Embryonic facial prominence (tissue), 1 donor: ENCODE results near the gene KRT36.

Experiments used
- DNase-seq: peaks from one replicate; pipeline ENCODE4 v3.0.0-alpha.2; 2016; ENCODE audit errors: extremely low spot score

Gene KRT36

DNA sequence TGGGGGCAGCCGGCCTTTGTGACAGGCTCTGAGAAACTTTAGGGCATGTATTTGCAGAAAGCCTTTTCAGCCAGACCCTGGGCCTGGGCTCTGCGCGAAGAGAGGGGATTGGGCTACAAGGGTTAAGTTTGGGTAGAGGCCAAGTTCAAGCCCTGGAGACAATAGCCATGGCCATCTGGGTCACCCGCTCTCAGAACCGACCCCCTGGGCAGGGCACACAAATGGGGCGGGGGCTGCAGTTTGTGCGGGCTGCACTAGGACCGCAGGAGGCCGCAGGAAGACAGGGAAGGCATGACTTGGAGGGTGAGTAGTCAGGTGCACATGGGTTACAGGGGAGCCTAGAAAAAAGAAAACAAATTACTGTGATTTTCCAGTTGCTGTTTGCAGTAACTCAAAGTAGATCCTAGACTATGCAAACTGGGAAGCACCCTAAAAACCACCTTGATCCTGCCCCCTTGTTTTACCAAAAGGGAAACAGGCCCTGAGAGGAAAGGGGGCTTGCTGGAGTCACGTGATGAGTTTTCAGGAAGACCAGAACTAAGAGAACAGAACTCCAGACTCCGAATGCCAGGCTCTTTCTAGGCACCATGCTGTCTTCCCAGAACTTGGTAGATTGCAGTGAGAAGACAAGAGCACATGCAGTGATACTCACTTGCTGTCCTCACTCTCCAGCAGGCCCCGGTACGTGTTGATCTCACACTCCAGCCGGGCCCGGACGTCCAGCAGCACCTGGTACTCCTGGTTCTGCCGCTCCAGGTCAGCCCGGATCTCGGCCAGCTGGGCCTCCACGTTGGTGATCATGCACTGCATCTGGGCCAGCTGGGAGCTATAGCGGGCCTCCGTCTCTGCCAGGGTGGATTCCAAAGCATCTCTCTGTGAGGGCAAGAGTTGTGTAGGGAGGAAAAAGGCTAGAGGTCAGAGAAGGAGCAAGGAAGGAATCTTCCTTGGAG, 12.6 kb downstream of the KRT36 start:
- DNase-seq, result no peak

DNA sequence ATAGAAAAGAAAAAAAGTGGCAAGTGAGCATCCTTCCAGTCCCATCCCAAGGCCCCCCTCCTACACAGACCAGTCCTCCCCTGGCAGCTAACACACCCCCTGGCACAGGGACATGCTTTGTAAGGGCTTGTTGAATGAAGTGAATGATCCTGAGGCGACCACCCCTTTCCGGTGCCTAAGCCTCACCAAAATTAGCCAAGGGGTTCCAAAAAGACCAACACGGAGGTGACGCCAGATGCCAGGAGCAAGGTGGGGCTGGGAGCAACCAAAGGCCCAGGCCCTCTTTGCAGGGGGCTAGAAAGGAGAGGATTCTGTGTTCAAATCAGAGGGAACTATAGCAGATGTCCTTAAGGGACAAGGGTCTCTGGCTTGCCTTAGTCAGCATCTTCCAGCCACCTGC, 14.3 kb downstream of the KRT36 start:
- no peak for DNase-seq

DNA sequence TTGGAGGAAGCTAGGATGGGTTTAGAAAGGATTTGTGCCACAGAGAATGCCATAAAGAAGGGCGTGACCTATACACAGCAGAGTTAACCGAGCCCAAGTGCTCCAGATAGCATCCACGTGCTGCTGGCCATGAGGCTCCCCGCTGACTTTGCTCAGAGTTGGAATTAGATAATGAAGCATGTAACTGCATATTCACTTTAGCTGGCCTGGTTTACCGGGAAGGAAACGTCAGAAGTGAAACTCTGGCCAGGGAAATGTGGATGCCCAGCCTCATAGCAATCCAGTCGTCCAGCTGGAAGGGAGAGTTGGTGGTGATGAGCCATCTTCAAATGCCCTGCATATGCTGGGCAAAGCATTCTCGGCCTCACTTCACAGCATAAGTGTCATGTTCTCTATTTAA, 14.8 kb downstream of the KRT36 start:
- no peak for DNase-seq

DNA sequence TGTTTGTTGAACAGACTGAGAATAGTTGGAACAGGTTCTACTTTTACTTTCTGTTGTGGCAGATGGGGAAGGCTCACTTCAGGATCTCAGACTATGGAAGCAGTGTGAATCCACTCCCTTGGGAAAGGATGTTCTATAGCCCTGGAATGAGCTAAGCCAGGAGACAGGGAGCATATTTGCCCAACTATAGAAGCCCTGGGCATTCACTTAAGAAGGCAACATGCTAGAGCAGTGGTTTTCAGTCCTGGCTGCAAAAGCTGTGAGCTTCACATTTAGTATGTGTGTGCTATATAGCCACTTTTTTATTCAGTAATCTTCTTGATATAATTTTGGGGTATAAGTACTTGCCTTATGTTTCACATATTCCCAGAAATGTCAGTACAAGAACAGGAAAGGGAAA, 21.4 kb downstream of the KRT36 start:
- no peak for DNase-seq

DNA sequence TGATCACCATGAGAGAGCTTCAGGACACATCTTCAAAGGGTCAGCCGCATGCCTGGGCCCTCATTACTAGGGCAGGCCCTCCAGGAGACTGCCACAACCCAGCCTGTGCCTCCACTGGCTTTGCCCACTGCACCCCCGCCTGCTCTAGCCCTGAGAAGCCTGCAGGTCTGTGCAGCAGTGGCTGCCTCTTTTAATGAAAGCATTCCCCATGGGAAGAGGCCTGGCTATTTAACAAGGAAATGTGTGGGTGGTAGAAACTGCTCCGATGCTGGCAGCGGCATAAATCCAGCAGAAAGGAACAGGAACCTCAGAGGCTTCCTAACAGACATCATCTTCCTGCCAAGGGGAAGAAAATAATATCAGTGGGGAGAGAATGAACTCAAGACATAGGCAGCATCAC, 22.1 kb downstream of the KRT36 start:
- DNase-seq, result no peak

DNA sequence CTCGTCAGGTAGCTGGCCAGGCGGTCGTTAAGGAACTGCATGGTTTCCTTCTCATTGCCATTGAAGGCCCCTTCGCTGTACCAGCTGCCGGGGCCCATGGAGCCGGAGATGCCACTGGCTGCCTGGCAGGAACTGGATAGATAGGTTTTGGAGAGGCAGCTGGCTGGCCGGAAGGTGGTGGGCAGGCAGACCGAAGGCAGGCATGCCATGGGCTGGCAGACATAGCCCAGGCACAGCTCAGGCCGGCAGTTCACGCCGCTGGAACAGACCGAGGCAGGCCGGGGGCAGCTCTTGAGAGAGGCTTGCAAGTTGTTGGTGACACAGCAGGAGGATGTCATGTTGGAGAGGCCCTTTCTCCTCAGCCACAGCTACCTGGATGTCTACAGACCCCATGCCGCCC, 22.7 kb downstream of the KRT36 start, which contains the start of gene KRT32:
KRT32 (minus strand) TSS at position 399 of the 400 bp plus-strand sequence; CDS start at position 338, 61 bp downstream.
- no peak for DNase-seq

DNA sequence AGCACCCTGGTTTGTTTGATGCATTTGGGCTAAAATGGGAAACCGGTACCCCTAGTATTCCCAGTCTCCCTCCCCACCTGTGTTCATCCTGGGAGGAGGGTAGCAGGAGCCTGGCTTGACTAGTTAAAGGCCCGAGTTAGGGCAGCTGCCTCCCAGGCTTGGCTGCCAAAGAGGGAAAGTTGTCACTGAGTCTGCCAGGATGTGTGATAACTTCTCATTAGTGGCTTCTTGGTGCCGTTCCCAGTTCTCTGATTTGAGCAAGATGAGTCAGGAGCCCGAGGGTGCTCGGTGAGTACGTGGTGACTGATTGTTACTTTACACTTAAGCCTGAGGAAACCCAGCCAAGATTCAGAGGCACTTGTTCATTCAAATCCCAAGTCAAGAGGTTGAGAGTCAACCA, 25.0 kb downstream of the KRT36 start:
- DNase-seq, result no peak

DNA sequence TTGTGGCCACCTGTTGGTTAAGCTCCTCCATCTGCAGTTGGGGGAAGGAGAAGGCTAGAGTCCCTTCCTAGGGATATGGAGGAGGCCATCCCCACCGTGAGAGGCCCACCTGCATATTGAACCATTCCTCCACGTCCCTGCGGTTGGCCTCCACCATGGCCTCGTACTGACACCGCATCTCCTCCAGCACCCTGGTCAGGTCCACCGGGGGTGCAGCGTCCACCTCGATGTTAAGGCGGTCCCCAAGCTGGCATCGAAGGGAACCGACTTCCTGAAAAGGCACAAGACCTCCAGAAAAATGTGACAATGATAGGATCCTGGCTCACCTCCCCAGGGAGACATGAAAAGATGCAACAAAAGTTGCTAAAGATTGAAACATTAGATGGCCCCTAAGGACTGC, 25.5 kb downstream of the KRT36 start:
- no peak for DNase-seq

DNA sequence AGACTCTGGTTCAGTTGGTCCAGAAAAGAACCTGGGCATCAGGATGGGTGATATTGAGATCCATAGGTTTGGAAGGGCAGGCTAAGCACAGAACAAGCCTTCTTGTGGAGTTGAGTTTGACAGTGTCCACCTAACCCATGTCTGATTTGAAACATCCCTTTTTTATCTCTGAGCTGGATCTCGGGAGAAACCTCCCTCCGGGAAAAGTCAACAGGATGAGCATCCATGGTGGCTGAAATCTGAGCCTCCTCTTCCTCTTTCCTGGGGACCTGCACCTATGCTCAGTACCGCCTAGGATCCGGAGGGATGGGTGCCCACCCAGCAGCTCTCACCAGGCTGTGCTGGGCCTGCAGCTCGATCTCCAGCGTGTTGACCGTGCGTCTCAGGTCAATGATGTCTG, 26.0 kb downstream of the KRT36 start:
- DNase-seq, result no peak

DNA sequence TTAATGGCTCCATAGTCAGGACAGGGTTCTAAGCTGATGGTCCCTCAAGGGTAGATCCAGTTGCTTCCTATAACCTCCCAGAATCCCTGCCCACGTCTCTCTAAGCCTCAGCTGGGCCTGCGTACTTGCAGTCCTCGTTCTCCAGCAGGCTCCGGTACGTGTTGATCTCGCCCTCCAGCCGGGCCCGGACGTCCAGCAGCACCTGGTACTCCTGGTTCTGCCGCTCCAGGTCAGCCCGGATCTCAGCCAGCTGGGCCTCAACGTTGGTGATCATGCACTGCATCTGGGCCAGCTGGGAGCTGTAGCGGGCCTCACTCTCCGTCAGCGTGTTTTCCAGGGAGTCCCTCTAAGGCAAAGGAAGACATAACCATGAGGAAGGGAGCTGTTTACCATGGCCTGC, 27.0 kb downstream of the KRT36 start:
- DNase-seq, result no peak

DNA sequence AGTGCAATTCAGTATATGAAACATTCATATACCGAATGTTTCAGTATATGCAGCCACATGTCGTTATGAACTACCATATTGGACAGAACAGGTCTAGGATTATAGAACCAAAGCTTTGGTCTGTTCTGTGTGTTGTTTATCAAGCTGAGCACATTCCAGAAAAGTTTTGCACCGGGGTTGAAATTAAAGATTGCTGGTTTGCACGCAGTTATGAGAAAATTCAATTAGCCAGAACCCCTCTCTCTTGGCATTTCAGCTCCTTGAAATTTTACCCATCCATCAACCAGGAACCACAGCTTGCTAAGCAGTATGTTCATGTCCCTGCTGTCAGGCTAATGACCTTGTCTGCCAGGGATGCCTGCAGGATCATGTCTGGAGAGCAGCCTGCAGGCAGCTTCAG, 32.0 kb downstream of the KRT36 start:
- no peak for DNase-seq

DNA sequence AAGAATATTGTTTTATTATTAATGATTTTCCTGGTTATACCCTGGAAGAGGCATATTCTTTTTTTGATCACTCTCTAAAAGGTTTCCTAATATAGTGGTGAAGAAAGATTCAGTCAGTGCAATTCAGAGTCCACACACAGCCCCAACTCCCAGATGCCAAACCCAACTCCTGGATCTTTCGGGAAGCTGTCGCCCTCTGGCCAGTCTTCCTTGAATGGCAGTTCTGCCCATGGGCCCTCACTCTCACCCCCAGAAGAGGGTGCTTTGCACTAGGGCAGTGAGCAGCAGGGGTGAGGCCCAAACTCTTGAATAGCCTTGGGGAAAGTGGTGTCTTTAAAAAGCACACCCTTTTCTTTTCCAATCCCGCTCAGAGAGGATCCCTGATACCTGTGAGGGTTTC, 33.5 kb downstream of the KRT36 start:
- no peak for DNase-seq

DNA sequence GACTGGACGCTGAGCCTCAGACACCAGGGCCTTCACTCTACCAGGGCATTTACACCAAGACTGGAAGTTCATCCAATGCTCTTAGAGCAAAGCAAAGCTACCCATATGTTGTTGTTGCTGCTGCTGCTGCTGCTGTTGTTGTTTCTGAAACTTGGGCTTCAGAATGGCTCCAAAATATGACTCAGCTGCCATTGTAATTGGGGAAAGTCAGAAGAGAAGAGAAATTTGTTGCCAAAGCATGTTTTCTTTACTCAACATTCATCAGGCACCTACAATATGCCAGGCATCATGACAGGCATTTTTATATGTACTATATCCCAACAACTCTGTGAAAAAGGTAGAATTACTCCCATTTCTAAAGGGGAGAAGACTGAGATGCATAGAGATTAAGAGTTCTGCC, 34.5 kb downstream of the KRT36 start:
- no peak for DNase-seq

DNA sequence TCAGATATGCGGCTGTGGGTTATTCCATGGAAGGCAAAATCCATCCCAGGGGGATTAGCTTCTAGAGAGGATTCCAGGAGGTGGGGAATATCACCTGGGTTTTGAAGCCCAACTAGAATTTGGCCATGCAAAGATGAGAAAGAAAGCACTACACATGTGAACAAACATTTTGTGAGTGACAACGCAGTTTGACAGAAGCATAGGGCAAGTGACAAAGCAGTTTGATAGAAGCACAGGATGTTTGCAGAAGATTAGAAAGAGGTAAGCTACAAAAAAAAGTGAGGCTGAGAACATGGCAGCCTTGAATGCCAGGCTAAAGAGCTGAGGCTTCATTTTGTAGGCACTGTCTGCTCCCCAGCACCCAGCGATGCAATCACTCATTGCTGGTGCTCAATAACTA, 36.6 kb downstream of the KRT36 start:
- no peak for DNase-seq

DNA sequence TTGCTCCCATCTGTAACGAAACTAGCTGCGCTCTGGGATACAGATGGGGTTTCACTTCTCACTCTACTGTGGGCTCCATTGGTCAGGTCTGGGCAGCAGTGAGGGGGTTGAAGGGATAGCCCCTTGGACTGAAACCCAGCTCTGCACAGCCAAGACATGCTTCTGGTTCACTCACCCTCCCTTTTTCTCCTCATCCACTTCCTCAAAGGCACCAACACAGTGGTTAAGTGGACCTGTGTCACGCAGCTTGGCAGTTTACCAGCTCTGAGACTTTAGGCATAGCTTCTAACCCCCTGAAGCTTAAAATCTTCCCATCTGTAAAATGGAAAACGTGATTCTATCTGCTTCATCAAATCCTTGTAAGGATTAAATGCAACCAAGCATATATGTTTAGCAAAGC, 37.4 kb downstream of the KRT36 start:
- DNase-seq, result no peak

DNA sequence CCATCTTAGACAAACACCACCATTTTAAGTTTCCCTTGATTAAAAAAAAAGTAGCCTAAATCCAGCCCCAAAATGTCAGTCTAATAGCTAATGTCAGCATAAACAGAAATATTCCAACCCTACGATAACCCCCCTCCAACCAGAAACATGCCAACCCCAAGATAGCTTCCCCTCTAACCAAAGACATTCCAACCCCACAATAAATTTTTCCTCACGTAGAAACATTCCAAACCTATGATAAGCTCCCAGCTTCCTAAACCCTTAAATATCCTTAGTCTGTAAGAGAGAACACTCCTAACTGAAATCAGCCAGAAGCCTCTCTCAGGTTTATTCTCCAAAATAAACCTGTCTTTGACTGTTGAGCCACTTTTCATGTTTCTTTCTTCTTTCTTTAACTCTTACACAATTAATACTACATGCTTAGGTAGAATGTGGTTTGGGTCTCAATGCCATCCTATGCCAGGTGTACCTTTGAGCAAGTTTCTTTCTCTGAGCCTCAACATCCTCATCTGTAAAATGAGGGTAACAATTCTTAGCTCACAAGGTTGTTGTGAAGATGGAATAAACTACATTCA, 38.5 kb downstream of the KRT36 start:
- no peak for DNase-seq

DNA sequence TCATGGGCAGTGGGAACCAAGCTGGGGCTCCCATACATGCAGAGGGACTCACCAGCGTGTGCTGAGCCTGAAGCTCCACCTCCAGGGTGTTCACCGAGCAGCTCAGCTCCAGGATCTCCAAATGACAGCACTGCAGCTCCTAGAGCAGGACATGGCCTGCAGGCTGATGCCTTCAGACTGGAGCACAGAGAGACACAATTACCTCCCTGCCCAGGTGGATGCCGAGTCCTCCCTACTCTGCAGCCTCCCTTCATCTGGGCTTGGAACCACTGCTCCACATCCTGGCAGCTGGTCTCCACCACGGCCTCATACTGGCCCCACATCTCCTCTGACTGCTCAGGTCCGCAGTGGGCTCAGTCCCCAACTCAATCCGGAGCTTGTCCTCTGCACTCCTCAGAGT, 40.7 kb downstream of the KRT36 start:
- DNase-seq, result no peak

DNA sequence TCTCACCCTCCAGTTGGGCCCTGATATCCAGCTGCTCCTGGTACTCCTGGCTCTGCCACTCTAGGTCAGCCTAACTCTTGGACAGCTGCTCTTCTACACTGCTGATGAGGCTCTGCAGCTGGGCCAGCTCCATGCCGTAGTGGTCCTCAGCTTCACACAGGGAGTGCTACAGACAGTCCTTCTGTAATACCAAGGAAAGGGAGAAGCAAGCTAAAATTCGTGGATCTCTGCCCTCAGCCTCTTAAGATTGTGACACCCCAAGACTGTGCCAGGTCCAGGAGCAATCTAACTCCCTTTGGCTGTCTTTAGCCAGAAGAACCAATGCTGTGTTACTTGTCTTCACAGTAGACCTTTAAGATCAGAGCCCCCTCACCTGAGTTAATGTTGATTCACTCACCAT, 41.2 kb downstream of the KRT36 start:
- DNase-seq, result no peak

DNA sequence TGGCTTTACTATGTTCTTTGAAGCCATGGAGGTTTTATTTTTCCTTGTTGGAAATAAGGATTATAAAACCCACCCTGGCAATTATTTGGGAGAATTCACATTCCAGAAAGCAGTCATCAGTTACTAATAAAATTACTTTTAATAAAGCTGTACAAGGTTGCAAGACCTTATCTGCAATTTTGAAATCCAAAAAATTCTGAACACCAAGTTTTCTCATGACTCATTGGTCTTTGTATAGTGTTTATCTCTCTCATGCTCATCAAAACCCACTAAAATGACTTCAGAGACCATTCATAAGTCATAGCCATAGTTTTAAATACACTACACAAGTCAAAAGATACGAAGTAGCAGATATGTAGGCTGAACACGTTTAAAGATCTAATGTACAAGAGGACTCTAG, 42.9 kb downstream of the KRT36 start:
- DNase-seq, result no peak

DNA sequence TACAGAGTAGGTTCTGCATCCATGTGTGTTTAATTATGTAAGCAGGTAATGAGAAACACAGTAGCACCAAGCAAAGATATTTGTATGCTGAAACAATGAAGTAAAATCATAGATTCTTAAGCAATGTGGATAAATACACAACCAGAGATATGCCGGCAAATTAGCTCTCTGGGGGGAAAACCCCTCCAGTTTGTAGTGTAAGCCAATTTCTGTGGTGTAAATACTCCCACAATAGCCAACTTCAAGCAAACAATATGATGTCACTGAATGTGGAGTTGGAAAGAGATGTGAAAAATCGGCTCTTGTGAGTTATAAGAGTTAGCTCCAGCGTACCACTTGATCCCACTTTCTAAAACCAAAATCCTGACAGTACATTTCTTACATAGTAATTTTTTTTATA, 45.1 kb downstream of the KRT36 start:
- no peak for DNase-seq

DNA sequence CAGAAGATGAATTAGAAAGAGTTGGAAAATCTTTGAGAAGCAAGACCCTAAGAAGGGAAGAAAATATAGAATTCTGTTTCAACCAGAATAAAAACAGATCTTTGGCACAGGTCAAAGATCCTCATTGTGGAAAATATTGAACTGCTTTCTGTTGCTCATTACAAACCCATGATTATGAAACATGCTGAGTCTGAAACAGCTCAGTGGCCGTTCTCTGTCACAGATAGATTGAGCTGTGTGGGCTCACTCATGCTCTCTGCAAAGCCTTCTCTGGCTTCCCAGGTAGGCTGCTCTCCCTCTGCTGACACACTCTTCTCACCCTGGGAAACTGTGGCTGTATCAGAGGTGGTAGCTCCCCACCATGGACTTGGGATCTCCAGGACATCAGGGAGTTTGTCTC, 45.5 kb downstream of the KRT36 start:
- no peak for DNase-seq

DNA sequence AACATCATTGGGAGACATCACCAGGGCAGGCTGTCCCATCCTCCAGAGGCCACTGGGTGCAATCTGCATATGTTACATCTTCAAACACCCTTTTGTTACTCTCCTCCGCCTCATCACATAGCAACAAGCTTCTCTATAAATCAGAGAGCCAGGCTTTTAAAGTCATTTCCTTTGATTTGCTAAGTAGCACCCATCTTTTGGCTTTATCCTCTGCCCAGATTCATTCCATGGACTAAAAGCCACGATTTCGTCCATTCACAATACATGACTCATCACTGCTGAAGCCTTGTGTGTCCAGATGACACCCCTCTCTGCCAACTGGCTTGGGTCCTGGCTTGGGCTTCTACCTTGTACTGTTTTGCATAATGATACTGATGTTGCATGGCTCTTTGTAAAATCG, 47.0 kb downstream of the KRT36 start:
- DNase-seq, result no peak

DNA sequence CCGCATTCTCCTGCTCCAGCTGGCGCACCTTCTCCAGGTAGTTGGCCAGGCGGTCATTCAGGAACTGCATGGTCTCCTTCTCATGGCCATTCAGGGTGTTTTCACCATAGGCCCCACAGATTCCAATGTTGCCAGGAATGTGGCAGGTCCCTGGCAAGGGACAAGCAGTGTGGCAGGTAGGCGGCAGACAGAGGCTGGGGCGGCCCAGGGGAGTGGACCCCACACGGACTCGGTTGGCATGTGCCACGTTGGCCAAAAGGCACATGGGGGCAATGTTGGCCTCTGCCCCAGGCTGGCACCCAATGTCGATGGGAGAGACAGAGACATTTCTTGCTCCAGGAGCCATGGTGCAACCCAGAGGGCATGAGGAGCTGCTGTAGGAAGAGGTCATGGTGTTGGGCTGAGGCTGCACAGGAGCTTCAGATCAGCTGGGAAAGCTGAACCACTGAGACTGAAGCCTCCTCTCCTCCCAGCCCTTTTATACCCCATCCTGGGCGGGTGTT, 49.1 kb downstream of the KRT36 start, which contains the start of gene KRT38:
KRT38 (minus strand) TSS at position 453 of the 503 bp plus-strand sequence; CDS start at position 391, 62 bp downstream.
- DNase-seq, result no peak
